Measurements from ENCODE around the gene ADAMTS12. TPM values are rescaled to one million over a fixed set of nuclear protein-coding genes. Genes with fewer than 3 reads are reported as not detected.
A peak's percentile ranks its signal among the peaks of the same experiment; 100 is the strongest.

The ADAMTS12 gene
- total RNA-seq, 1 donor from 2014 or later, result 0.54 TPM

GRCh38 chr5:33488558-33489355 is 403.0 kb downstream of the ADAMTS12 start:
- H3K27me3 Mint-ChIP-seq (ENCODE audit: unreplicated experiment), result no peaks in the 10 kb centered on the region
- peaks cover 9% of the 10 kb centered on the region for H3K36me3 Mint-ChIP-seq (ENCODE audit: unreplicated experiment)
- no peaks in the 10 kb centered on the region for H3K4me1 Mint-ChIP-seq (ENCODE audit: low read depth, unreplicated experiment)
- no peak for DNase-seq
- no peaks in the 10 kb centered on the region for H3K9me3 Mint-ChIP-seq (ENCODE audit: unreplicated experiment)
- no peak overlapping the region for H3K27ac Mint-ChIP-seq (ENCODE audit: unreplicated experiment)
- H3K4me3 Mint-ChIP-seq (ENCODE audit: unreplicated experiment), result no peak overlapping the region
- TF ChIP-seq CTCF (IDR thresholded peaks at IDR 0.05; ENCODE audit: partially characterized antibody, unreplicated experiment), result no peak

- Mint-ChIP-seq H3K36me3 (ENCODE audit: unreplicated experiment) (peaks cover 9% of the 10 kb centered on the region), H3K9me3 (ENCODE audit: unreplicated experiment) (no peaks in the 10 kb centered on the region), H3K4me3 (ENCODE audit: unreplicated experiment) (no peak overlapping the region), H3K4me1 (ENCODE audit: low read depth, unreplicated experiment) (peaks cover 3% of the 10 kb centered on the region), H3K27me3 (ENCODE audit: unreplicated experiment) (no peaks in the 10 kb centered on the region), H3K27ac (ENCODE audit: unreplicated experiment) (no peak overlapping the region)
- no peak for DNase-seq
- TF ChIP-seq CTCF (IDR thresholded peaks at IDR 0.05; ENCODE audit: partially characterized antibody, unreplicated experiment), result no peak
Measured at GRCh38 chr5:33487236-33487635, 404.6 kb downstream of the ADAMTS12 start.

GRCh38 chr5:33482335-33482734 is 409.5 kb downstream of the ADAMTS12 start:
- no peaks in the 10 kb centered on the region for H3K9me3 Mint-ChIP-seq (ENCODE audit: unreplicated experiment)
- H3K27me3 Mint-ChIP-seq (ENCODE audit: unreplicated experiment), result no peaks in the 10 kb centered on the region
- TF ChIP-seq CTCF (IDR thresholded peaks at IDR 0.05; ENCODE audit: partially characterized antibody, unreplicated experiment), result no peak
- H3K36me3 Mint-ChIP-seq (ENCODE audit: unreplicated experiment), result no peaks in the 10 kb centered on the region
- no peak overlapping the region for H3K27ac Mint-ChIP-seq (ENCODE audit: unreplicated experiment)
- no peak overlapping the region for H3K4me3 Mint-ChIP-seq (ENCODE audit: unreplicated experiment)
- peaks cover 3% of the 10 kb centered on the region for H3K4me1 Mint-ChIP-seq (ENCODE audit: low read depth, unreplicated experiment)
- DNase-seq, result peak; percentile 31

- no peak overlapping the region for H3K27ac Mint-ChIP-seq (ENCODE audit: unreplicated experiment)
- H3K36me3 Mint-ChIP-seq (ENCODE audit: unreplicated experiment), result no peaks in the 10 kb centered on the region
- no peak for DNase-seq
- H3K4me1 Mint-ChIP-seq (ENCODE audit: low read depth, unreplicated experiment), result peaks cover 3% of the 10 kb centered on the region
- H3K9me3 Mint-ChIP-seq (ENCODE audit: unreplicated experiment), result no peaks in the 10 kb centered on the region
- TF ChIP-seq CTCF (IDR thresholded peaks at IDR 0.05; ENCODE audit: partially characterized antibody, unreplicated experiment), result no peak
- no peak overlapping the region for H3K4me3 Mint-ChIP-seq (ENCODE audit: unreplicated experiment)
- peaks cover 2% of the 10 kb centered on the region for H3K27me3 Mint-ChIP-seq (ENCODE audit: unreplicated experiment)
Measured at GRCh38 chr5:33480876-33481275, 410.9 kb downstream of the ADAMTS12 start.

GRCh38 chr5:33479311-33479710 is 412.5 kb downstream of the ADAMTS12 start:
- Mint-ChIP-seq H3K4me1 (ENCODE audit: low read depth, unreplicated experiment) (peaks cover 3% of the 10 kb centered on the region), H3K27me3 (ENCODE audit: unreplicated experiment) (peaks cover 2% of the 10 kb centered on the region), H3K4me3 (ENCODE audit: unreplicated experiment) (no peak overlapping the region), H3K36me3 (ENCODE audit: unreplicated experiment) (no peaks in the 10 kb centered on the region), H3K9me3 (ENCODE audit: unreplicated experiment) (no peaks in the 10 kb centered on the region), H3K27ac (ENCODE audit: unreplicated experiment) (no peak overlapping the region)
- TF ChIP-seq CTCF (IDR thresholded peaks at IDR 0.05; ENCODE audit: partially characterized antibody, unreplicated experiment), result no peak
- no peak for DNase-seq
